Measurements from ENCODE around the gene TMEM138. TPM values are rescaled to one million over a fixed set of nuclear protein-coding genes. Genes with fewer than 3 reads are reported as not detected.

TMEM138 gene
- total RNA-seq, 1 experiment from 2014 or later = 10.8 TPM

- no peak for DNase-seq (ENCODE audit: low spot score)
Measured at GRCh38 chr11:61406067-61406466, 43.9 kb downstream of the TMEM138 start.

GRCh38 chr11:61406991-61407728, 45.0 kb downstream of the TMEM138 start:
- DNase-seq (ENCODE audit: low spot score) = no peak

GRCh38 chr11:61411589-61411988, 49.4 kb downstream of the TMEM138 start:
- no peak for DNase-seq (ENCODE audit: low spot score)

GRCh38 chr11:61413496-61413895, 51.3 kb downstream of the TMEM138 start:
- no peak for DNase-seq (ENCODE audit: low spot score)

- no peak for DNase-seq (ENCODE audit: low spot score)
Measured at GRCh38 chr11:61414547-61414946, 52.4 kb downstream of the TMEM138 start.

- no peak for DNase-seq (ENCODE audit: low spot score)
Measured at GRCh38 chr11:61415381-61415780, 53.2 kb downstream of the TMEM138 start.

GRCh38 chr11:61416941-61417340, 54.8 kb downstream of the TMEM138 start:
- no peak for DNase-seq (ENCODE audit: low spot score)

- DNase-seq (ENCODE audit: low spot score) = no peak
Measured at GRCh38 chr11:61417670-61418069, 55.5 kb downstream of the TMEM138 start.

GRCh38 chr11:61418136-61418535, 56.0 kb downstream of the TMEM138 start:
- no peak for DNase-seq (ENCODE audit: low spot score)

Other genes with a start within 250 kb of the TMEM138 start
- 9.1 and 9.7 TPM in 2 replicates for gene VPS37C, start 200.9 kb upstream of the TMEM138 start, total RNA-seq (2014; rRNA removed; shearing (Covaris generic))
- gene PGA3, start 158.9 kb upstream of the TMEM138 start, total RNA-seq (2014; rRNA removed; shearing (Covaris generic)) = not detected in 2 replicates
- 2.2 TPM in 1 of 2 replicates, not detected in the other for gene PGA4, start 140.0 kb upstream of the TMEM138 start, total RNA-seq (2014; rRNA removed; shearing (Covaris generic))
- 0.17 TPM in 1 of 2 replicates, not detected in the other for gene PGA5, start 121.2 kb upstream of the TMEM138 start, total RNA-seq (2014; rRNA removed; shearing (Covaris generic))
- 0.05 TPM in 1 of 2 replicates, not detected in the other for gene VWCE, start 67.1 kb upstream of the TMEM138 start, total RNA-seq (2014; rRNA removed; shearing (Covaris generic))
- 153 and 155 TPM in 2 replicates for gene DDB1, start 29.3 kb upstream of the TMEM138 start, total RNA-seq (2014; rRNA removed; shearing (Covaris generic))
- gene TKFC, start 29.1 kb upstream of the TMEM138 start, total RNA-seq (2014; rRNA removed; shearing (Covaris generic)) = 34.7 and 45.9 TPM in 2 replicates
- gene CYB561A3, start 492 bp upstream of the TMEM138 start, total RNA-seq (2014; rRNA removed; shearing (Covaris generic)) = 37.1 and 45.0 TPM in 2 replicates
- not detected in 2 replicates for gene TMEM216, start 30.2 kb downstream of the TMEM138 start, total RNA-seq (2014; rRNA removed; shearing (Covaris generic))
- gene CPSF7, start 67.6 kb downstream of the TMEM138 start, total RNA-seq (2014; rRNA removed; shearing (Covaris generic)) = 26.9 and 34.3 TPM in 2 replicates
- 40.3 and 40.6 TPM in 2 replicates for gene SDHAF2, start 67.8 kb downstream of the TMEM138 start, total RNA-seq (2014; rRNA removed; shearing (Covaris generic))
- not detected in 2 replicates for gene LRRC10B, start 146.4 kb downstream of the TMEM138 start, total RNA-seq (2014; rRNA removed; shearing (Covaris generic))
- 0.12 and 0.26 TPM in 2 replicates for gene SYT7, start 218.7 kb downstream of the TMEM138 start, total RNA-seq (2014; rRNA removed; shearing (Covaris generic))